ENCODE measurements around the gene STAT5A. TPM values are rescaled to one million over a fixed set of nuclear protein-coding genes. Genes with fewer than 3 reads are reported as not detected.

The STAT5A gene
- total and polyA plus RNA-seq, 9 of the 15 experiments (the other 6 are each of a cell fraction or from before 2014, with no cell fraction given) = 79.9 to 415 (median 196) TPM

DNA sequence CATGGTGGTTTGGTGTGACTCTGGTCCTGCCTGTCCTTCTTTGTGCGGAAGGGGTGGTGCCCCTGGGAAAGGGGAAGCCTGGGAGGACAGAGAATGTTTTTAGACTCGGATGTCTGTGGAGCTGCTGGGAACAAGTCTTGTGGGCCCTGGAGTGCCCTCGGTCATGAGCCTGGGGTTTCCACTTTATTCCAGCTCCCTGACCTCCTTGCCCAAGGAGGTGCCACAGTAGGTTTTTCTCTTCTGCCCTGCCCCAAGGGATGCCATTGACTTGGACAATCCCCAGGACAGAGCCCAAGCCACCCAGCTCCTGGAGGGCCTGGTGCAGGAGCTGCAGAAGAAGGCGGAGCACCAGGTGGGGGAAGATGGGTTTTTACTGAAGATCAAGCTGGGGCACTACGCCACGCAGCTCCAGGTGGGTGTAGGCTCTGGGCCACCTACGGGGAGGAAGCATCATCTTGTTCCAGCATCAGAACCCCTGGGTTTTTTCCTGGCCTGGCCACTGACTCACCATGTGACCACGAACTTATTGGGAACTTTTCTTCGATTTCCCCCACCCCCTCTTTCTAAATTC, 1.4 kb downstream of the STAT5A start (continued):
- TF ChIP-seq, protein P1, sequence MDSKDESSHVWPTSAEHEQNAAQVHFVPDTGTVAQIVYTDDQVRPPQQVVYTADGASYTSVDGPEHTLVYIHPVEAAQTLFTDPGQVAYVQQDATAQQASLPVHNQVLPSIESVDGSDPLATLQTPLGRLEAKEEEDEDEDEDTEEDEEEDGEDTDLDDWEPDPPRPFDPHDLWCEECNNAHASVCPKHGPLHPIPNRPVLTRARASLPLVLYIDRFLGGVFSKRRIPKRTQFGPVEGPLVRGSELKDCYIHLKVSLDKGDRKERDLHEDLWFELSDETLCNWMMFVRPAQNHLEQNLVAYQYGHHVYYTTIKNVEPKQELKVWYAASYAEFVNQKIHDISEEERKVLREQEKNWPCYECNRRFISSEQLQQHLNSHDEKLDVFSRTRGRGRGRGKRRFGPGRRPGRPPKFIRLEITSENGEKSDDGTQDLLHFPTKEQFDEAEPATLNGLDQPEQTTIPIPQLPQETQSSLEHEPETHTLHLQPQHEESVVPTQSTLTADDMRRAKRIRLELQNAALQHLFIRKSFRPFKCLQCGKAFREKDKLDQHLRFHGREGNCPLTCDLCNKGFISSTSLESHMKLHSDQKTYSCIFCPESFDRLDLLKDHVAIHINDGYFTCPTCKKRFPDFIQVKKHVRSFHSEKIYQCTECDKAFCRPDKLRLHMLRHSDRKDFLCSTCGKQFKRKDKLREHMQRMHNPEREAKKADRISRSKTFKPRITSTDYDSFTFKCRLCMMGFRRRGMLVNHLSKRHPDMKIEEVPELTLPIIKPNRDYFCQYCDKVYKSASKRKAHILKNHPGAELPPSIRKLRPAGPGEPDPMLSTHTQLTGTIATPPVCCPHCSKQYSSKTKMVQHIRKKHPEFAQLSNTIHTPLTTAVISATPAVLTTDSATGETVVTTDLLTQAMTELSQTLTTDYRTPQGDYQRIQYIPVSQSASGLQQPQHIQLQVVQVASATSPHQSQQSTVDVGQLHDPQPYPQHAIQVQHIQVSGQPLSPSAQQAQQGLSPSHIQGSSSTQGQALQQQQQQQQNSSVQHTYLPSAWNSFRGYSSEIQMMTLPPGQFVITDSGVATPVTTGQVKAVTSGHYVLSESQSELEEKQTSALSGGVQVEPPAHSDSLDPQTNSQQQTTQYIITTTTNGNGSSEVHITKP (IDR thresholded peaks at IDR 0.05; ENCODE audit: partially characterized antibody) = peak; percentile 60
- TF ChIP-seq, protein P2, sequence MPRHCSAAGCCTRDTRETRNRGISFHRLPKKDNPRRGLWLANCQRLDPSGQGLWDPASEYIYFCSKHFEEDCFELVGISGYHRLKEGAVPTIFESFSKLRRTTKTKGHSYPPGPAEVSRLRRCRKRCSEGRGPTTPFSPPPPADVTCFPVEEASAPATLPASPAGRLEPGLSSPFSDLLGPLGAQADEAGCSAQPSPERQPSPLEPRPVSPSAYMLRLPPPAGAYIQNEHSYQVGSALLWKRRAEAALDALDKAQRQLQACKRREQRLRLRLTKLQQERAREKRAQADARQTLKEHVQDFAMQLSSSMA (CRISPR knock-in tag; IDR thresholded peaks at IDR 0.05) = no peak
- TF ChIP-seq SPI1 (IDR thresholded peaks at IDR 0.05; ENCODE audit: borderline replicate concordance, low read depth, low read length) = peak; percentile 65; the same call in 1 of the 2 replicates
- peak; percentile 8; the same call in 1 of the 2 replicates for TF ChIP-seq EGR1 (conservative IDR thresholded peaks at IDR 0.05)
- no peak for TF ChIP-seq ZNF589 (CRISPR knock-in tag; IDR thresholded peaks at IDR 0.05; ENCODE audit: low read depth)
- no peak for TF ChIP-seq ZBTB7A (IDR thresholded peaks at IDR 0.05; ENCODE audit: borderline replicate concordance, control insufficient read depth, low read depth, low read length)
- no peak for TF ChIP-seq MBD2 (IDR thresholded peaks at IDR 0.05; ENCODE audit: borderline replicate concordance, low read depth)
- TF ChIP-seq, protein P3, sequence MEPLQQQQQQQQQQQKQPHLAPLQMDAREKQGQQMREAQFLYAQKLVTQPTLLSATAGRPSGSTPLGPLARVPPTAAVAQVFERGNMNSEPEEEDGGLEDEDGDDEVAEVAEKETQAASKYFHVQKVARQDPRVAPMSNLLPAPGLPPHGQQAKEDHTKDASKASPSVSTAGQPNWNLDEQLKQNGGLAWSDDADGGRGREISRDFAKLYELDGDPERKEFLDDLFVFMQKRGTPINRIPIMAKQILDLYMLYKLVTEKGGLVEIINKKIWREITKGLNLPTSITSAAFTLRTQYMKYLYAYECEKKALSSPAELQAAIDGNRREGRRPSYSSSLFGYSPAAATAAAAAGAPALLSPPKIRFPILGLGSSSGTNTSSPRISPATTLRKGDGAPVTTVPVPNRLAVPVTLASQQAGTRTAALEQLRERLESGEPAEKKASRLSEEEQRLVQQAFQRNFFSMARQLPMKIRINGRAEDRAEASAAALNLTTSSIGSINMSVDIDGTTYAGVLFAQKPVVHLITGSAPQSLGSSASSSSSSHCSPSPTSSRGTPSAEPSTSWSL (CRISPR knock-in tag; IDR thresholded peaks at IDR 0.05; ENCODE audit: borderline replicate concordance) = no peak
- TF ChIP-seq, protein P4, sequence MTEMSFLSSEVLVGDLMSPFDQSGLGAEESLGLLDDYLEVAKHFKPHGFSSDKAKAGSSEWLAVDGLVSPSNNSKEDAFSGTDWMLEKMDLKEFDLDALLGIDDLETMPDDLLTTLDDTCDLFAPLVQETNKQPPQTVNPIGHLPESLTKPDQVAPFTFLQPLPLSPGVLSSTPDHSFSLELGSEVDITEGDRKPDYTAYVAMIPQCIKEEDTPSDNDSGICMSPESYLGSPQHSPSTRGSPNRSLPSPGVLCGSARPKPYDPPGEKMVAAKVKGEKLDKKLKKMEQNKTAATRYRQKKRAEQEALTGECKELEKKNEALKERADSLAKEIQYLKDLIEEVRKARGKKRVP (CRISPR knock-in tag; IDR thresholded peaks at IDR 0.05) = no peak
- TF ChIP-seq ZNF23 (CRISPR knock-in tag; IDR thresholded peaks at IDR 0.05) = no peak
- 0 out of 2 replicates have a peak, but pooled peaks have one; percentile 38 for TF ChIP-seq CBFB (CRISPR knock-in tag; IDR thresholded peaks at IDR 0.05)
- TF ChIP-seq, protein P5, sequence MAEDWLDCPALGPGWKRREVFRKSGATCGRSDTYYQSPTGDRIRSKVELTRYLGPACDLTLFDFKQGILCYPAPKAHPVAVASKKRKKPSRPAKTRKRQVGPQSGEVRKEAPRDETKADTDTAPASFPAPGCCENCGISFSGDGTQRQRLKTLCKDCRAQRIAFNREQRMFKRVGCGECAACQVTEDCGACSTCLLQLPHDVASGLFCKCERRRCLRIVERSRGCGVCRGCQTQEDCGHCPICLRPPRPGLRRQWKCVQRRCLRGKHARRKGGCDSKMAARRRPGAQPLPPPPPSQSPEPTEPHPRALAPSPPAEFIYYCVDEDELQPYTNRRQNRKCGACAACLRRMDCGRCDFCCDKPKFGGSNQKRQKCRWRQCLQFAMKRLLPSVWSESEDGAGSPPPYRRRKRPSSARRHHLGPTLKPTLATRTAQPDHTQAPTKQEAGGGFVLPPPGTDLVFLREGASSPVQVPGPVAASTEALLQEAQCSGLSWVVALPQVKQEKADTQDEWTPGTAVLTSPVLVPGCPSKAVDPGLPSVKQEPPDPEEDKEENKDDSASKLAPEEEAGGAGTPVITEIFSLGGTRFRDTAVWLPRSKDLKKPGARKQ (CRISPR knock-in tag; IDR thresholded peaks at IDR 0.05) = no peak
- TF ChIP-seq NFYB (IDR thresholded peaks at IDR 0.05; ENCODE audit: extremely low read depth, insufficient read length) = no peak
- TF ChIP-seq, protein P6, sequence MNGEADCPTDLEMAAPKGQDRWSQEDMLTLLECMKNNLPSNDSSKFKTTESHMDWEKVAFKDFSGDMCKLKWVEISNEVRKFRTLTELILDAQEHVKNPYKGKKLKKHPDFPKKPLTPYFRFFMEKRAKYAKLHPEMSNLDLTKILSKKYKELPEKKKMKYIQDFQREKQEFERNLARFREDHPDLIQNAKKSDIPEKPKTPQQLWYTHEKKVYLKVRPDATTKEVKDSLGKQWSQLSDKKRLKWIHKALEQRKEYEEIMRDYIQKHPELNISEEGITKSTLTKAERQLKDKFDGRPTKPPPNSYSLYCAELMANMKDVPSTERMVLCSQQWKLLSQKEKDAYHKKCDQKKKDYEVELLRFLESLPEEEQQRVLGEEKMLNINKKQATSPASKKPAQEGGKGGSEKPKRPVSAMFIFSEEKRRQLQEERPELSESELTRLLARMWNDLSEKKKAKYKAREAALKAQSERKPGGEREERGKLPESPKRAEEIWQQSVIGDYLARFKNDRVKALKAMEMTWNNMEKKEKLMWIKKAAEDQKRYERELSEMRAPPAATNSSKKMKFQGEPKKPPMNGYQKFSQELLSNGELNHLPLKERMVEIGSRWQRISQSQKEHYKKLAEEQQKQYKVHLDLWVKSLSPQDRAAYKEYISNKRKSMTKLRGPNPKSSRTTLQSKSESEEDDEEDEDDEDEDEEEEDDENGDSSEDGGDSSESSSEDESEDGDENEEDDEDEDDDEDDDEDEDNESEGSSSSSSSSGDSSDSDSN (IDR thresholded peaks at IDR 0.05; ENCODE audit: borderline replicate concordance in 1 of 2, low read depth in 2 of 2, low read length in 2 of 2) = 0 out of 4 replicates have a peak, but pooled peaks of 1 of the 2 experiments have one; percentile 43

All from K562 (cell line).